Osteocyte (in vitro differentiated cells): ENCODE data around the gene GUCA2A. TPM values are rescaled to one million over a fixed set of nuclear protein-coding genes. Genes with fewer than 3 reads are reported as not detected.

Source experiments
- DNase-seq: peaks from one replicate; pipeline ENCODE4 v3.0.0; 2021; ENCODE audit warnings: mixed read lengths; ENCODE audit not compliant: unreplicated experiment; ENCODE audit errors: extremely low spot score
- H3K27ac Mint-ChIP-seq: one replicate; pipeline ENCODE4 v1.8.0; 2021; ENCODE audit warnings: mild to moderate bottlenecking, mixed read lengths; ENCODE audit not compliant: unreplicated experiment
- H3K27me3 Mint-ChIP-seq: one replicate; pipeline ENCODE4 v1.8.0; 2021; ENCODE audit warnings: mixed read lengths; ENCODE audit not compliant: unreplicated experiment
- H3K36me3 Mint-ChIP-seq: one replicate; pipeline ENCODE4 v1.8.0; 2021; ENCODE audit warnings: mixed read lengths; ENCODE audit not compliant: unreplicated experiment
- H3K4me1 Mint-ChIP-seq: one replicate; pipeline ENCODE4 v1.8.0; 2021; ENCODE audit warnings: mixed read lengths; ENCODE audit not compliant: unreplicated experiment
- H3K4me3 Mint-ChIP-seq: one replicate; pipeline ENCODE4 v1.8.0; 2021; ENCODE audit warnings: mild to moderate bottlenecking, moderate library complexity, mixed read lengths; ENCODE audit not compliant: unreplicated experiment
- H3K9me3 Mint-ChIP-seq: one replicate; pipeline ENCODE4 v1.8.0; 2021; ENCODE audit warnings: mixed read lengths; ENCODE audit not compliant: unreplicated experiment
- total RNA-seq: library from RNA; stranded (reverse); gene quantifications from 2 replicates; pipeline ENCODE4 v1.2.1, GENCODE V29; 2021
- TF ChIP-seq, protein P1 (sequence below): fragments of 200-600 bp; sonication (generic); IDR thresholded peaks from 2 replicates; pipeline ENCODE4 v1.5.0; 2021; ENCODE audit warnings: antibody characterized with exemption, mild to moderate bottlenecking, moderate library complexity

The GUCA2A gene
- total RNA-seq, 1 donor from 2014 or later = not detected

DNA sequence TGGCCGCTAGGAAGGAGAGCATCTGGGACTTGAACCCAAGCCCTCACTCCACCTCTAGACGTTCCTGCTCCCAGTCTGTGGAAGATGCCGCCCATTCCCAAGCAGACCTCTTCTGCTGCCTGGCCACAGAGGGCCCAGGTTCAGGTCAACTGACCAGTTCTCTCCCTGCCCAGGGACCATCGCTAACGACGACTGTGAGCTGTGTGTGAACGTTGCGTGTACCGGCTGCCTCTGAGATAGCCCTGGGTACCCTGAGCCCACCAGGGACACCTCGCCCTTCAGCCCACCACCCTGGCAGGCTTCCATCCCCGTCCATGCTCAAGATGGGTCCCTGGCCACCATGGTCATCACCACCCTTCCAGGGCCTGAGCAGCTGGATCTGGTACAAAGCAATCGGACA, 9.2 kb downstream of the GUCA2A start:
- Mint-ChIP-seq H3K27me3 (peaks cover 19% of the 10 kb centered on the region), H3K9me3 (no peaks in the 10 kb centered on the region), H3K36me3 (no peaks in the 10 kb centered on the region), H3K27ac (no peak overlapping the region), H3K4me3 (no peak overlapping the region), H3K4me1 (no peaks in the 10 kb centered on the region)
- DNase-seq = no peak
- TF ChIP-seq, protein P1, sequence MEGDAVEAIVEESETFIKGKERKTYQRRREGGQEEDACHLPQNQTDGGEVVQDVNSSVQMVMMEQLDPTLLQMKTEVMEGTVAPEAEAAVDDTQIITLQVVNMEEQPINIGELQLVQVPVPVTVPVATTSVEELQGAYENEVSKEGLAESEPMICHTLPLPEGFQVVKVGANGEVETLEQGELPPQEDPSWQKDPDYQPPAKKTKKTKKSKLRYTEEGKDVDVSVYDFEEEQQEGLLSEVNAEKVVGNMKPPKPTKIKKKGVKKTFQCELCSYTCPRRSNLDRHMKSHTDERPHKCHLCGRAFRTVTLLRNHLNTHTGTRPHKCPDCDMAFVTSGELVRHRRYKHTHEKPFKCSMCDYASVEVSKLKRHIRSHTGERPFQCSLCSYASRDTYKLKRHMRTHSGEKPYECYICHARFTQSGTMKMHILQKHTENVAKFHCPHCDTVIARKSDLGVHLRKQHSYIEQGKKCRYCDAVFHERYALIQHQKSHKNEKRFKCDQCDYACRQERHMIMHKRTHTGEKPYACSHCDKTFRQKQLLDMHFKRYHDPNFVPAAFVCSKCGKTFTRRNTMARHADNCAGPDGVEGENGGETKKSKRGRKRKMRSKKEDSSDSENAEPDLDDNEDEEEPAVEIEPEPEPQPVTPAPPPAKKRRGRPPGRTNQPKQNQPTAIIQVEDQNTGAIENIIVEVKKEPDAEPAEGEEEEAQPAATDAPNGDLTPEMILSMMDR = no peak

DNA sequence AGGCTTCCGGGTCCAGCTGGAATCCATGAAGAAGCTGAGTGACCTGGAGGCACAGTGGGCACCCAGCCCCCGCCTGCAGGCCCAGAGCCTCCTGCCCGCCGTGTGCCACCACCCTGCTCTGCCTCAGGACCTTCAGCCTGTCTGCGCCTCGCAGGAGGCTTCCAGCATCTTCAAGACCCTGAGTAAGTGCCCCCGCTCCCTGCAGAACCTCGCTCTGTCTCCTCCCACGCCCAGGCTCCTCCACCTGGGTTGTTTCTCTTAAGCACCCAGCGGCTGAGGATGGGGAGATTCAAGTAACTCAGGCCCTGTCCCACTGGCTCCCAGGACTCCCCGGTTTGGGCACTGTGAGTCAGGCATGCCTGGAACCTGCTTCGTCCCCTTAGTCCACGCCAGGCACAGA, 9.9 kb downstream of the GUCA2A start:
- no peak overlapping the region for H3K4me3 Mint-ChIP-seq
- H3K27ac Mint-ChIP-seq = no peak overlapping the region
- H3K36me3 Mint-ChIP-seq = no peaks in the 10 kb centered on the region
- H3K4me1 Mint-ChIP-seq = no peaks in the 10 kb centered on the region
- H3K27me3 Mint-ChIP-seq = peaks cover 23% of the 10 kb centered on the region
- DNase-seq = no peak
- no peaks in the 10 kb centered on the region for H3K9me3 Mint-ChIP-seq
- TF ChIP-seq, protein P1 = no peak

DNA sequence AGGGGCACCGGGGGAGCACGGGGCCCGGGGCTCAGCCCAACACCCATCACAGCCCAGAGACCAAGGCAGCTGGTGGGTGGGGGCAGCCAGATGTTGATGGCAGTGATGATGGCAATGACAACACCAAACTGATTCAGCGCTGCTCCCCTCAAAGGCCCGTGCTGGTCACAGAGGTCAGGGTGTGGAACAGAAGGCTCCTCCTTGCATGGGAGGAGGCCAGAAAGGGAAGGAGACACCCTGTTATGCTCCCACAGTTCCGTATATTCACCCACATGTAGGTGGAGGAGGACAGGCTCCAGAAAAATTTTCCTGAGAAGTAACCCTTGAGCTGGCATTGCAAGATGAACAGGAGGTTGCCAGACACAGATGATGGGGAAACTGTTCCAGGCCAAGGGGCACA, 10.9 kb downstream of the GUCA2A start:
- Mint-ChIP-seq H3K27me3 (peaks cover 20% of the 10 kb centered on the region), H3K4me3 (no peak overlapping the region), H3K27ac (no peak overlapping the region), H3K9me3 (no peaks in the 10 kb centered on the region), H3K4me1 (no peaks in the 10 kb centered on the region), H3K36me3 (no peaks in the 10 kb centered on the region)
- no peak for DNase-seq
- TF ChIP-seq, protein P1 = no peak

DNA sequence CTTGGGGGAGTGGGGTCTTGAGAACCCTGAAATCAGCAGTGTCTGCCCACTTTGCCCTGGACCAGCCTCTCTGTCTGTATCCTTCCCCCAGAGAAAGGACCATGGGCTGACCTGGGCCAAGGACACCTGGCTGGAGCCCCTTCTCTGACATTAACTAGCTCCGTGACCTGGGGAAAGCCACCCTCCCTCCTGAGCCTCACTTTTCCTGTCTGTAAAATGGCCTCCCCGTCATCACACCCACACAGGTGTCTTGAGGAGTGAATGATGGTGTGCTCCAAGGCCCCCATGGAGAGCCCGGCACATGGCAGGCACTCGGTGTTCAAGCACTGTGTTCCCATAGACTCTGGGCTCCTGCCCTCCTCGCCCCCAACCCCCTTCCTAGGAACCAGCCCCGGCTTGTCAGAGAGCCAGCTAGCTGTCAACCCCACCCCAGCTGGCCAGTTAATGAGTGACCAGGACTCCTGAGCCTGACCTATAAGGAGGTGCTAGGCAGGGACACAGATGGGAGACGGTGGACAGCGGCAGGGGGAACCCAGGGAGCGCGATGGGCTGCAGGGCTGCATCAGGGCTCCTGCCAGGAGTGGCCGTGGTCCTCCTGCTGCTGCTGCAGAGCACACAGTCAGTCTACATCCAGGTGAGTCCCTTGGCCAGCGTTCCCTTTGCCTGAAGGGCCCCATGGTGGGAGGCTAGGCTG, 11.5 kb downstream of the GUCA2A start, which contains the start of gene GUCA2B:
GUCA2B (plus strand) TSS at position 504 of the 694 bp plus-strand sequence; CDS start at position 545, 41 bp downstream.
- Mint-ChIP-seq H3K27ac (no peak within 1 kb of the TSS), H3K9me3 (no peaks in the 10 kb centered on the region), H3K36me3 (no peaks in the 10 kb centered on the region), H3K4me3 (no peak within 1 kb of the TSS), H3K27me3 (peaks cover 20% of the 10 kb centered on the region), H3K4me1 (no peaks in the 10 kb centered on the region)
- no peak for DNase-seq
- TF ChIP-seq, protein P1 = no peak

DNA sequence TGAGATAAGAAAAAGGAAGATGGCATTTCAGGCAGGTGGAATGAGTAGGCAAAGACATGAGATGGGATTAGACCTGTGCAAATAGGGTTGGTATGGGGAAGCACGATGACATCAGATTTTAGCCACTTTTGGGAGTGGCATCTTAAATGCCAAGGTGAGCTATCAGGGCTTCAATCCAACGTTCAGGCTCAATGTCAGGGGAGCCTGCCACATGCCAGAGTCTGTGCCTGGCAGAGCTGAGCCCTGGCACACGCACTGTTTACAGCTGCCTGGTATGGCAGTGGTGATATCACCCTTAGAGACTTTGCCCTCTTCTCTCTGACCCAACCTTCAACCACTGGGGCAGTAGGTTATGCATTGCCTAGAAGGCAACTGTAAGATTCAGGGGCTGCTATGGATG, 12.4 kb downstream of the GUCA2A start:
- Mint-ChIP-seq H3K9me3 (no peaks in the 10 kb centered on the region), H3K27me3 (peaks cover 20% of the 10 kb centered on the region), H3K4me3 (no peak overlapping the region), H3K36me3 (no peaks in the 10 kb centered on the region), H3K27ac (no peak overlapping the region), H3K4me1 (no peaks in the 10 kb centered on the region)
- no peak for DNase-seq
- TF ChIP-seq, protein P1 = no peak
